ENCODE data around the gene FRRS1.

- TF ChIP-seq, protein P1, sequence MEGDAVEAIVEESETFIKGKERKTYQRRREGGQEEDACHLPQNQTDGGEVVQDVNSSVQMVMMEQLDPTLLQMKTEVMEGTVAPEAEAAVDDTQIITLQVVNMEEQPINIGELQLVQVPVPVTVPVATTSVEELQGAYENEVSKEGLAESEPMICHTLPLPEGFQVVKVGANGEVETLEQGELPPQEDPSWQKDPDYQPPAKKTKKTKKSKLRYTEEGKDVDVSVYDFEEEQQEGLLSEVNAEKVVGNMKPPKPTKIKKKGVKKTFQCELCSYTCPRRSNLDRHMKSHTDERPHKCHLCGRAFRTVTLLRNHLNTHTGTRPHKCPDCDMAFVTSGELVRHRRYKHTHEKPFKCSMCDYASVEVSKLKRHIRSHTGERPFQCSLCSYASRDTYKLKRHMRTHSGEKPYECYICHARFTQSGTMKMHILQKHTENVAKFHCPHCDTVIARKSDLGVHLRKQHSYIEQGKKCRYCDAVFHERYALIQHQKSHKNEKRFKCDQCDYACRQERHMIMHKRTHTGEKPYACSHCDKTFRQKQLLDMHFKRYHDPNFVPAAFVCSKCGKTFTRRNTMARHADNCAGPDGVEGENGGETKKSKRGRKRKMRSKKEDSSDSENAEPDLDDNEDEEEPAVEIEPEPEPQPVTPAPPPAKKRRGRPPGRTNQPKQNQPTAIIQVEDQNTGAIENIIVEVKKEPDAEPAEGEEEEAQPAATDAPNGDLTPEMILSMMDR (IDR thresholded peaks at IDR 0.05): no peak
- no peak for TF ChIP-seq POLR2A (IDR thresholded peaks at IDR 0.05)
Measured at GRCh38 chr1:99680270-99680669, 86.2 kb downstream of the FRRS1 start.

Data from right lobe of liver (tissue), 4 donors.